ENCODE results near the gene TM4SF20. TPM values are rescaled to one million over a fixed set of nuclear protein-coding genes. Genes with fewer than 3 reads are reported as not detected.

The TM4SF20 gene
- total RNA-seq, 1 experiment from 2014 or later, result 0.36 TPM

DNA sequence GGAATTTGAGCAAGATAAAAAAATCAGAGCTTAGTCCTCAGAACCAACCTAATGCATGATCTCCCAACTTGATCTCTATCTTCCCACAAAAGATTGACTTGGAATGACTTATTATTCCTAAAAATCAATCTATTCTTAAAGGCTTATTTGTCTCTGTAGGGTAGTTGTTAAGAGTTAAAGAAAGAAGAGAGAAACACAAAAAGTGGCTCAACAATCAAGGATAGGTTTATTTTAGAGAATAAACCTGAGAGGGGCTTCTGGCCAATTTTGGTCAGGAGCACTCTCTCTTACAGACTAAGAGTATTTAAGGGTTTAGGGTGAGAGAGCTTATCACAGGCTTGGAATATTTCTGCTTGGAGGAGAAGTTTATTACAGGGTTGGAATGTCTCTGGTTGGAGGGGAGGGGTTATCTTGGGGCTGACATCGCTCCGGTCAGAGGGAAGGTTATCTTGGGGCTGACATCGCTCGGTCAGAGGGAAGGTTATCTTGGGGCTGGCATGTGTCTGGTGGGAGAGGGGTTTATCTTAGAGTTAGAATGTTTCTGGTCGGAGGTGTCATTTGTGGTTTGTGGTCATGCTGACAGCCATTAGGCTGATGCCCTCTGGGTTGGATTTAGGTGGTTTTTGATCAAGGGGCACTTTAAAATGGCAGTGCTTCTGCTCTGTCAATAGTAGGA, 56.4 kb downstream of the TM4SF20 start:
- no peak for DNase-seq (ENCODE audit: low spot score)

DNA sequence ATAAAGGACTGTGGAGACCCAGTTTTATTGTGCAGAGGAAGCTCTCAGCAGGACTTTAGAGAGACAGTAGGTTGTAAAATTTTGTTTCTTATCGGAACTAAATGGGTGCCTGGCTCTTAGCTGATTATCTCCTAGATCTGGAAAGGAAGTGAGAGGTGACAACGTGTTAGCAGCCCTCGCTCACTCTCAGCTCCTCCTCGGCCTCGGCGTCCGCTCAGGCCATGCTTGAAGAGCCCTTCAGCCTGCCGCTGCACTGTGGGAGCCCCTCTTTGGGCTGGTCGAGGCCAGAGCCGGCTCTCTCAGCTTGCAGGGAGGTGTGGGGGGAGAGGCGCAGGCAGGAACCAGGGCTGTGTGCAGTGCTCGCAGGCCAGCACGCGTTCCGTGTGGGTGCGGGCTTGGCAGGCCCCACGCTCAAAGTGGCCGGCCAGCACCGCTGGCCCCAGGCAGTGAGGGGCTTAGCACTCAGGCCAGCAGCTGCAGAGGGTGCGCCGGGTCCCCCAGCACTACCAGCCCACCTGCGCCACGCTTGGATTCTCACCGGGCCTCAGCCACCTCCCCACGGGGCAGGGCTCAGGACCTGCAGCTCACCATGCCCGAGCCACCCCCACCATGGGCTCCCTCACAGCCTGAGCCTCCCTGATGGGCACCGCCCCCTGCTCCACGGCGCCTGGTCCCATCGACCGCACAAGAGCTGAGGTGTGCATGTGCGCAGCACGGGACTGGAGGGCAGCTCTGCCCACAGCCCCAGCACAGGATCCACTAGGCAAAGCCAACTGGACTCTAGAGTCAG, 58.6 kb downstream of the TM4SF20 start:
- DNase-seq (ENCODE audit: low spot score), result no peak

GRCh38 chr2:227317834-227318233, 61.3 kb downstream of the TM4SF20 start:
- no peak for DNase-seq (ENCODE audit: low spot score)

GRCh38 chr2:227313310-227313709, 65.8 kb downstream of the TM4SF20 start:
- DNase-seq (ENCODE audit: low spot score), result no peak

- DNase-seq (ENCODE audit: low spot score), result no peak
Measured at GRCh38 chr2:227312579-227312978, 66.5 kb downstream of the TM4SF20 start.

Other genes starting within 250 kb of the TM4SF20 start
- not detected in 2 replicates for gene COL4A4, start 215.1 kb downstream of the TM4SF20 start, total RNA-seq (2014; rRNA removed; shearing (Covaris generic))
- gene COL4A3, start 214.7 kb downstream of the TM4SF20 start, total RNA-seq (2014; rRNA removed; shearing (Covaris generic)), result not detected in 2 replicates
- 56.9 and 58.2 TPM in 2 replicates for gene MFF, start 54.1 kb downstream of the TM4SF20 start, total RNA-seq (2014; rRNA removed; shearing (Covaris generic))
- gene SCYGR1, start 8.6 kb upstream of the TM4SF20 start, total RNA-seq (2014; rRNA removed; shearing (Covaris generic)), result not detected in 2 replicates
- gene AGFG1, start 92.8 kb upstream of the TM4SF20 start, total RNA-seq (2014; rRNA removed; shearing (Covaris generic)), result 38.0 and 40.9 TPM in 2 replicates
- gene SCYGR2, start 219.6 kb upstream of the TM4SF20 start, total RNA-seq (2014; rRNA removed; shearing (Covaris generic)), result not detected in 2 replicates
- not detected in 2 replicates for gene SCYGR3, start 235.5 kb upstream of the TM4SF20 start, total RNA-seq (2014; rRNA removed; shearing (Covaris generic))
- gene SCYGR4, start 238.2 kb upstream of the TM4SF20 start, total RNA-seq (2014; rRNA removed; shearing (Covaris generic)), result not detected in 2 replicates

All from HT-29 (cell line).